Hepatocyte (in vitro differentiated cells): Measurements from ENCODE around the gene C1QTNF4. TPM values are rescaled to one million over a fixed set of nuclear protein-coding genes. Genes with fewer than 3 reads are reported as not detected.

Source experiments
- DNase-seq: peaks from one replicate; pipeline ENCODE4 v3.0.0-alpha.2; 2016; ENCODE audit warnings: low spot score
- H2AFZ ChIP-seq: fragments of 200-600 bp; sonication (generic); 2 replicates; pipeline ENCODE4 v1.6.0; 2016; ENCODE audit warnings: antibody characterized with exemption, mild to moderate bottlenecking
- H3K27ac ChIP-seq: fragments of 200-600 bp; sonication (generic); 2 replicates; pipeline ENCODE4 v1.5.1; 2016; ENCODE audit warnings: mild to moderate bottlenecking
- H3K27me3 ChIP-seq: fragments of 200-600 bp; sonication (generic); 2 replicates; pipeline ENCODE4 v1.6.1; 2016
- H3K36me3 ChIP-seq: fragments of 200-600 bp; sonication (generic); replicated peaks from 2 replicates; pipeline ENCODE4 v1.5.1; 2016; ENCODE audit warnings: low read depth; ENCODE audit not compliant: insufficient read depth
- H3K4me1 ChIP-seq: fragments of 200-600 bp; sonication (generic); 2 replicates; pipeline ENCODE4 v1.5.1; 2016; ENCODE audit warnings: mild to moderate bottlenecking, moderate library complexity; ENCODE audit not compliant: insufficient read depth
- H3K4me2 ChIP-seq: fragments of 200-600 bp; sonication (generic); 2 replicates; pipeline ENCODE4 v1.6.0; 2016
- H3K4me3 ChIP-seq: fragments of 200-600 bp; sonication (generic); 2 replicates; pipeline ENCODE4 v1.5.1; 2016; ENCODE audit warnings: mild to moderate bottlenecking
- H3K79me2 ChIP-seq: fragments of 200-600 bp; sonication (generic); 2 replicates; pipeline ENCODE4 v1.6.0; 2017; ENCODE audit warnings: mild to moderate bottlenecking
- H3K9me2 ChIP-seq: fragments of 200-600 bp; sonication (generic); replicated peaks from 2 replicates; pipeline ENCODE4 v1.6.0; 2017; ENCODE audit warnings: mild to moderate bottlenecking; ENCODE audit not compliant: insufficient read depth
- H3K9me3 ChIP-seq: fragments of 200-600 bp; sonication (generic); 2 replicates; pipeline ENCODE4 v1.5.1; 2016; ENCODE audit warnings: low read depth, mild to moderate bottlenecking
- H4K20me1 ChIP-seq: fragments of 200-600 bp; sonication (generic); 2 replicates; pipeline ENCODE4 v1.6.0; 2016; ENCODE audit warnings: mild to moderate bottlenecking; ENCODE audit not compliant: insufficient read depth, poor library complexity, severe bottlenecking
- EZH2 ChIP-seq: fragments of 200-600 bp; sonication (generic); IDR thresholded peaks from 2 replicates; pipeline ENCODE4 v1.6.1; 2016; ENCODE audit warnings: antibody characterized with exemption, mild to moderate bottlenecking, borderline replicate concordance
- EZH2phosphoT487 ChIP-seq: fragments of 200-600 bp; sonication (generic); IDR thresholded peaks from one replicate; pipeline ENCODE4 v1.6.1; 2018; ENCODE audit warnings: antibody characterized with exemption, mild to moderate bottlenecking, low read depth, moderate library complexity; ENCODE audit not compliant: unreplicated experiment, severe bottlenecking
- WGBS: methylation state at CpG from one replicate; pipeline ENCODE4 v1.1.6; 2016; ENCODE audit warnings: low lambda C conversion rate; ENCODE audit errors: missing lambda C conversion rate; 5-methylcytosine and 5-hydroxymethylcytosine counted together
- polyA plus RNA-seq: library from polyadenylated mRNA; unstranded; fragments of >200 nt; fragmentation: Nextera tagmentation; extraction: Ambion mirVana; gene quantifications from 2 replicates; pipeline ENCODE4 v1.2.1, GENCODE V29; 2016
- total RNA-seq: library from RNA; depleted of rRNA; stranded (reverse); fragments of >200 nt; gene quantifications from 2 replicates; pipeline ENCODE4 v1.2.3, GENCODE V29; 2014
- TF ChIP-seq, protein P1 (sequence below): fragments of 200-600 bp; sonication (generic); IDR thresholded peaks from 2 replicates; pipeline ENCODE4 v1.5.1; 2016; ENCODE audit warnings: antibody characterized with exemption, mild to moderate bottlenecking; ENCODE audit not compliant: poor library complexity

The C1QTNF4 gene
- total and polyA plus RNA-seq, 2 experiments from 2014 or later, result 0.50 to 0.73 TPM

DNA sequence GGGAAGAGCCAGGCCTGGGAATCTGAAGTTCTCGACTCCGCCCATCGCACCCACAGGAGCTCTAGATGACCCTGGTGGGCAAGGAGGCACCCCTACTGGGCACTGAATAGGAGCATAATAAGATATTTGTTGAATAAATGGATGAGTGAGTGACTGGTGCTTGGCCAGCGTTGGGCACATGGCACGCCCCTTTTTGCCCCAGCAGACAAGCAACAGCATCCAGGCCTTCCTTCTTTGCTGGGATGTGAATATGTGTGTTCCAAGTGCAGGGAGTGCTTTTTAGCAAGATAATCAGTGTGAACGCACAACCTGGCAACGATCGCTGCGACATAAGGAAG lies 40.8 kb downstream of the C1QTNF4 start:
- peaks cover 28% of the 10 kb centered on the region for H4K20me1 ChIP-seq
- H3K4me1 ChIP-seq, result peaks cover 9% of the 10 kb centered on the region
- H3K4me2 ChIP-seq, result peak overlapping the region; percentile 79
- H3K27ac ChIP-seq, result peak overlapping the region; percentile 55
- no peak for DNase-seq
- H3K4me3 ChIP-seq, result peak overlapping the region; percentile 45
- no peaks in the 10 kb centered on the region for H3K27me3 ChIP-seq
- no peak for TF ChIP-seq EZH2phosphoT487
- no peak for TF ChIP-seq EZH2
- TF ChIP-seq, protein P1, sequence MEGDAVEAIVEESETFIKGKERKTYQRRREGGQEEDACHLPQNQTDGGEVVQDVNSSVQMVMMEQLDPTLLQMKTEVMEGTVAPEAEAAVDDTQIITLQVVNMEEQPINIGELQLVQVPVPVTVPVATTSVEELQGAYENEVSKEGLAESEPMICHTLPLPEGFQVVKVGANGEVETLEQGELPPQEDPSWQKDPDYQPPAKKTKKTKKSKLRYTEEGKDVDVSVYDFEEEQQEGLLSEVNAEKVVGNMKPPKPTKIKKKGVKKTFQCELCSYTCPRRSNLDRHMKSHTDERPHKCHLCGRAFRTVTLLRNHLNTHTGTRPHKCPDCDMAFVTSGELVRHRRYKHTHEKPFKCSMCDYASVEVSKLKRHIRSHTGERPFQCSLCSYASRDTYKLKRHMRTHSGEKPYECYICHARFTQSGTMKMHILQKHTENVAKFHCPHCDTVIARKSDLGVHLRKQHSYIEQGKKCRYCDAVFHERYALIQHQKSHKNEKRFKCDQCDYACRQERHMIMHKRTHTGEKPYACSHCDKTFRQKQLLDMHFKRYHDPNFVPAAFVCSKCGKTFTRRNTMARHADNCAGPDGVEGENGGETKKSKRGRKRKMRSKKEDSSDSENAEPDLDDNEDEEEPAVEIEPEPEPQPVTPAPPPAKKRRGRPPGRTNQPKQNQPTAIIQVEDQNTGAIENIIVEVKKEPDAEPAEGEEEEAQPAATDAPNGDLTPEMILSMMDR, result no peak
- no peaks in the 10 kb centered on the region for H3K9me3 ChIP-seq
- H3K9me2 ChIP-seq, result no peaks in the 10 kb centered on the region
- H2AFZ ChIP-seq, result peak overlapping the region; percentile 64
- no peaks in the 10 kb centered on the region for H3K36me3 ChIP-seq
- peaks cover 45% of the 10 kb centered on the region for H3K79me2 ChIP-seq
- WGBS, result 23% methylated on average over 9 of the region's 9 CpGs

DNA sequence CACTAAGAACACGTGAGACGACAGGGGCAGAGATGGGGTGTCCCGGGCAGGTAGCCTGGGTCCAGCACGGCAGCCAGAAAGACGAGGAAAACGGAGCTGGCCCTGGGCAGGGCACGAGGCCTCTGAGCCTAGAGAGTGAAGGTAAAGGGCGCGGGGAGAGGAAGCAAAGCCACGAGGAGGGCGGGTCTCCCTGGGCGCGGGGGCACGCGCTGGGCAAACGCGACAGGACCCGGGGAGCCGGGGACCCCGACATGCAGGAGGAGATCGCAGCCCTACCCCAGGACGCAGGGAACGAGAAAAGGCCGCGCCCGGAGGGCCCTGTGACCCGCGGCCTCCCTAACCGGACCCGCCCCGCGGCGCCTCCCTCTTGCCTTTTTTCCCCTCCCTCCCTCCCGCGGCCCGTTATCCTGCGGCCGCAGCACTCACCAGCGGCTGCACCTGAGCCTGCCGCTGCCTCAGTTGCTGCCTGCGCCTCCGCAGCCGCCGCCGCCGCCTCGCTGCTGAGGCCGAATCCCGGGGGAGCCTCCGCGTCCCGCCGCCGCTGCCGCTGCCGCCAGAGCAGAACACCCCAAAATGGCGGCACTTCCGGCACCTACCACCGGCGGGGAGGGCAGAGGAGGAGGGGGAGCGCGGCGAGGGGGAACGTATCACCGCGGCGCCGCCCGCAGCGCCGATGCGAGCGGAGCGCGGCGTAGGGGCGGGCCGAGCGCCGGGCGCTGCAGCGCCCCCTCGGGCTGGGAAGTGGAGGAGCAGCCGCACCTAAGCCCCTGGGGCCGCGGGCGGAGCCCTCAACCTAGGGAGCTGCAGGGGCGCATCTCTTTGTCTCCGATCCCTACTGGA lies 41.4 kb downstream of the C1QTNF4 start, which contains the start of gene CELF1:
CELF1 (minus strand) TSS at position 567 of the 840 bp plus-strand sequence. CDS start 53,609 bp downstream, outside the sequence.
- peak within 1 kb of the TSS; percentile 97 for H3K27ac ChIP-seq
- 2% methylated on average over 53 of the region's 89 CpGs for WGBS
- H2AFZ ChIP-seq, result peak within 1 kb of the TSS; percentile 64
- peak; percentile 97 for DNase-seq
- no peaks in the 10 kb centered on the region for H3K27me3 ChIP-seq
- peaks cover 9% of the 10 kb centered on the region for H3K4me1 ChIP-seq
- no peaks in the 10 kb centered on the region for H3K9me2 ChIP-seq
- H3K9me3 ChIP-seq, result no peaks in the 10 kb centered on the region
- peaks cover 51% of the 10 kb centered on the region for H3K79me2 ChIP-seq
- H3K4me3 ChIP-seq, result peak within 1 kb of the TSS; percentile 79
- TF ChIP-seq, protein P1, result peak; percentile 73
- no peak for TF ChIP-seq EZH2
- no peaks in the 10 kb centered on the region for H3K36me3 ChIP-seq
- peaks cover 34% of the 10 kb centered on the region for H4K20me1 ChIP-seq
- H3K4me2 ChIP-seq, result peak within 1 kb of the TSS; percentile 84

DNA sequence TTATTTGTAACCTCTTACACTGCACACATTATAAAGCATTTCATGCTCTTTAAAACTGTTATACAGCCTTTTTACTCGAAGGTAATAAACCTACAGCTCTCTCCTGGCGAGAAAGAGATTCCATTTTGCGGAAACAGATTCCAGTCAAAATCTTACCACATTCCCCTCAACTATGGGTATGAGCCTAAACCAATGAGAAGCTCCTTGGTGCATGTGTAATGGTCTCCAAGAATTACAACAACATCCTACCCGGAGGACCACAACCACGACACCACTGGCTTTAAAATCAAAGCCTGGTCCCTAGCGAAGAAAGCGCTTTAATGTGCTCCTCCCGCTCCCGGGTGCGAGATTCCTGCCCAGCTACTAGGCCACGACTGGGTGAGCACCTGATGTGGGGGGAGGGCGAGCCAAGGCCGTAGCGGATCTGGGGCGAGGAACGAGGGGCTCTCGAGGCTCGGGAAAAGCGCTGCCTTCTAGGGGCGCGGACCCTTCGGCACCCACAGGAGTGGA lies 42.1 kb downstream of the C1QTNF4 start:
- H3K9me3 ChIP-seq, result no peaks in the 10 kb centered on the region
- peaks cover 58% of the 10 kb centered on the region for H3K79me2 ChIP-seq
- H2AFZ ChIP-seq, result peak overlapping the region; percentile 58
- TF ChIP-seq, protein P1, result no peak
- TF ChIP-seq EZH2phosphoT487, result no peak
- no peak for TF ChIP-seq EZH2
- H3K27me3 ChIP-seq, result no peaks in the 10 kb centered on the region
- peak; percentile 58 for DNase-seq
- WGBS, result 2% methylated on average over 22 of the region's 22 CpGs
- peak overlapping the region; percentile 84 for H3K4me2 ChIP-seq
- H3K36me3 ChIP-seq, result no peaks in the 10 kb centered on the region
- H3K9me2 ChIP-seq, result no peaks in the 10 kb centered on the region
- H3K4me1 ChIP-seq, result peaks cover 9% of the 10 kb centered on the region
- peaks cover 41% of the 10 kb centered on the region for H4K20me1 ChIP-seq
- H3K4me3 ChIP-seq, result peak overlapping the region; percentile 79
- H3K27ac ChIP-seq, result peak overlapping the region; percentile 97
